HPDE6-E6E7 (cell line): ENCODE measurements around the gene TFEB.

Experiments
- DNase-seq: peaks from one replicate; pipeline ENCODE4 v3.0.0; 2011; ENCODE audit warnings: missing footprints; ENCODE audit errors: extremely low spot score

Gene TFEB

GRCh38 chr6:41723530-41724227 is 11.7 kb downstream of the TFEB start:
- peak; percentile 97 for DNase-seq

GRCh38 chr6:41722969-41723529 is 12.4 kb downstream of the TFEB start:
- no peak for DNase-seq

- no peak for DNase-seq
These were observed 14.0 kb downstream of the TFEB start for GRCh38 chr6:41721414-41721813.

- DNase-seq = no peak
These were observed 14.6 kb downstream of the TFEB start for GRCh38 chr6:41720783-41721182.

- DNase-seq = no peak
These were observed 15.2 kb downstream of the TFEB start for GRCh38 chr6:41720262-41720620.

GRCh38 chr6:41719436-41720261 is 15.8 kb downstream of the TFEB start:
- DNase-seq = no peak

- no peak for DNase-seq
These were observed 16.6 kb downstream of the TFEB start for GRCh38 chr6:41718828-41719227.

- no peak for DNase-seq
These were observed 18.0 kb downstream of the TFEB start for GRCh38 chr6:41717392-41717736.

- no peak for DNase-seq
These were observed 18.7 kb downstream of the TFEB start for GRCh38 chr6:41716516-41717391.

- DNase-seq = no peak
These were observed 19.5 kb downstream of the TFEB start for GRCh38 chr6:41715795-41716515.

- DNase-seq = no peak
These were observed 20.7 kb downstream of the TFEB start for GRCh38 chr6:41714556-41715273.

GRCh38 chr6:41713650-41714291 is 21.6 kb downstream of the TFEB start:
- DNase-seq = peak; percentile 76

GRCh38 chr6:41713159-41713649 is 22.2 kb downstream of the TFEB start:
- peak; percentile 94 for DNase-seq

GRCh38 chr6:41712651-41713103 is 22.7 kb downstream of the TFEB start:
- DNase-seq = no peak

- DNase-seq = no peak
These were observed 23.9 kb downstream of the TFEB start for GRCh38 chr6:41711323-41712038.

GRCh38 chr6:41709375-41709774 is 26.0 kb downstream of the TFEB start:
- no peak for DNase-seq

GRCh38 chr6:41708856-41709255 is 26.6 kb downstream of the TFEB start:
- no peak for DNase-seq

GRCh38 chr6:41707565-41708200 is 27.7 kb downstream of the TFEB start:
- DNase-seq = no peak
